GM23248 (cell line): ENCODE measurements around the gene MRGPRG. TPM values are rescaled to one million over a fixed set of nuclear protein-coding genes. Genes with fewer than 3 reads are reported as not detected.

Experiments used
- DNase-seq: peaks from one replicate; pipeline ENCODE4 v3.0.0-alpha.2; 2015
- H2AFZ ChIP-seq: fragments of 200-600 bp; sonication (generic); 2 replicates; pipeline ENCODE4 v1.6.1; 2016; ENCODE audit warnings: antibody characterized with exemption
- H3F3A ChIP-seq: fragments of 200-600 bp; sonication (generic); 2 replicates; pipeline ENCODE4 v1.6.1; 2016; ENCODE audit warnings: mild to moderate bottlenecking, antibody characterized with exemption, mixed run types; ENCODE audit not compliant: insufficient read depth
- H3K27ac ChIP-seq: fragments of 200-600 bp; sonication (generic); 2 replicates; pipeline ENCODE4 v1.5.1; 2016; ENCODE audit warnings: mild to moderate bottlenecking
- H3K27me3 ChIP-seq: fragments of 200-600 bp; sonication (generic); replicated peaks from 2 replicates; pipeline ENCODE4 v1.6.1; 2016; ENCODE audit warnings: mild to moderate bottlenecking; ENCODE audit not compliant: insufficient read depth
- H3K36me3 ChIP-seq: fragments of 200-600 bp; sonication (generic); 2 replicates; pipeline ENCODE4 v1.6.1; 2016; ENCODE audit warnings: low read depth, mild to moderate bottlenecking
- H3K4me1 ChIP-seq: fragments of 200-600 bp; sonication (generic); 2 replicates; pipeline ENCODE4 v1.6.1; 2016; ENCODE audit warnings: mild to moderate bottlenecking; ENCODE audit not compliant: insufficient read depth
- H3K4me2 ChIP-seq: fragments of 200-600 bp; sonication (generic); one replicate; pipeline ENCODE4 v1.6.1; 2016; ENCODE audit warnings: mild to moderate bottlenecking; ENCODE audit not compliant: unreplicated experiment
- H3K4me3 ChIP-seq: fragments of 200-600 bp; sonication (generic); 2 replicates; pipeline ENCODE4 v1.5.1; 2016; ENCODE audit warnings: mild to moderate bottlenecking
- H3K79me2 ChIP-seq: fragments of 200-600 bp; sonication (generic); 2 replicates; pipeline ENCODE4 v1.6.1; 2016; ENCODE audit warnings: mild to moderate bottlenecking; ENCODE audit not compliant: insufficient read depth
- H3K9ac ChIP-seq: fragments of 200-600 bp; sonication (generic); 2 replicates; pipeline ENCODE4 v1.6.1; 2016; ENCODE audit warnings: mild to moderate bottlenecking
- H3K9me2 ChIP-seq: fragments of 200-600 bp; sonication (generic); 2 replicates; pipeline ENCODE4 v1.6.1; 2016; ENCODE audit warnings: mixed run types, mild to moderate bottlenecking, moderate library complexity; ENCODE audit not compliant: insufficient read depth
- H3K9me3 ChIP-seq: fragments of 200-600 bp; sonication (generic); one replicate; pipeline ENCODE4 v1.6.1; 2017; ENCODE audit warnings: low read depth
- H4K20me1 ChIP-seq: fragments of 200-600 bp; sonication (generic); 2 replicates; pipeline ENCODE4 v1.6.0; 2016; ENCODE audit not compliant: insufficient read depth
- EZH2 ChIP-seq: fragments of 200-600 bp; sonication (generic); IDR thresholded peaks from 2 replicates; pipeline ENCODE4 v1.6.1; 2018; ENCODE audit warnings: antibody characterized with exemption, mild to moderate bottlenecking; ENCODE audit not compliant: insufficient read depth, poor library complexity, severe bottlenecking
- EZH2phosphoT487 ChIP-seq: fragments of 200-600 bp; sonication (generic); IDR thresholded peaks from 2 replicates; pipeline ENCODE4 v1.6.1; 2018; ENCODE audit warnings: antibody characterized with exemption, moderate library complexity, mild to moderate bottlenecking, low read depth; ENCODE audit not compliant: insufficient read depth
- WGBS, 2 experiments: methylation state at CpG; one replicate each; pipeline ENCODE4 v1.1.6; 2015 to 2017; ENCODE audit warnings: low lambda C conversion rate in 2 of 2, low coverage in 1 of 2; ENCODE audit errors: missing lambda C conversion rate in 2 of 2; 5-methylcytosine and 5-hydroxymethylcytosine counted together
- in situ Hi-C: fragments of 300-500 bp; cut with MboI; formaldehyde crosslinking; loops from 2 replicates; pipeline ENCODE4 v1.15.0; 2020
- polyA plus RNA-seq: library from polyadenylated mRNA; unstranded; fragments of >200 nt; fragmentation: Nextera tagmentation; extraction: Ambion mirVana; gene quantifications from 2 replicates; pipeline ENCODE4 v1.2.1, GENCODE V29; 2016
- total RNA-seq: library from RNA; depleted of rRNA; stranded (reverse); fragments of >200 nt; shearing (Covaris generic); gene quantifications from 2 replicates; pipeline ENCODE4 v1.2.3, GENCODE V29; 2014

MRGPRG gene
- total and polyA plus RNA-seq, 2 experiments from 2014 or later = not detected

- in situ Hi-C loops = no loop called here
- Histone ChIP-seq H3K4me2 (no peak overlapping the region), H2AFZ (no peak overlapping the region), H3F3A (no peaks in the 10 kb centered on the region), H4K20me1 (no peaks in the 10 kb centered on the region), H3K9ac (no peak overlapping the region), H3K4me1 (no peaks in the 10 kb centered on the region), H3K79me2 (no peaks in the 10 kb centered on the region), H3K4me3 (no peak overlapping the region), H3K36me3 (no peaks in the 10 kb centered on the region), H3K9me3 (no peaks in the 10 kb centered on the region), H3K9me2 (no peaks in the 10 kb centered on the region), H3K27me3 (peaks cover 34% of the 10 kb centered on the region), H3K27ac (no peak overlapping the region)
- TF ChIP-seq EZH2phosphoT487 = no peak
- TF ChIP-seq EZH2 = no peak
- DNase-seq = no peak
Measured at GRCh38 chr11:3245071-3245470, 26.5 kb upstream of the MRGPRG start.

GRCh38 chr11:3243880-3244279, 25.3 kb upstream of the MRGPRG start:
- H3K36me3 ChIP-seq = no peaks in the 10 kb centered on the region
- no peak overlapping the region for H2AFZ ChIP-seq
- no peak for DNase-seq
- H3K4me1 ChIP-seq = no peaks in the 10 kb centered on the region
- H3K9ac ChIP-seq = no peak overlapping the region
- no peaks in the 10 kb centered on the region for H3K9me3 ChIP-seq
- no peaks in the 10 kb centered on the region for H3K79me2 ChIP-seq
- in situ Hi-C loops = no loop called here
- no peak overlapping the region for H3K4me3 ChIP-seq
- H3K4me2 ChIP-seq = no peak overlapping the region
- no peaks in the 10 kb centered on the region for H4K20me1 ChIP-seq
- WGBS, 2 experiments = 8 to 26% methylated on average over 1 of the region's 1 CpG
- no peaks in the 10 kb centered on the region for H3F3A ChIP-seq
- H3K9me2 ChIP-seq = no peaks in the 10 kb centered on the region
- H3K27me3 ChIP-seq = peaks cover 44% of the 10 kb centered on the region
- no peak overlapping the region for H3K27ac ChIP-seq
- TF ChIP-seq EZH2phosphoT487 = no peak
- no peak for TF ChIP-seq EZH2

- peaks cover 76% of the 10 kb centered on the region for H3K27me3 ChIP-seq
- no peak overlapping the region for H3K27ac ChIP-seq
- H3K9ac ChIP-seq = no peak overlapping the region
- H3K79me2 ChIP-seq = no peaks in the 10 kb centered on the region
- TF ChIP-seq EZH2phosphoT487 (no peak), EZH2 (no peak)
- H2AFZ ChIP-seq = no peak overlapping the region
- no peak overlapping the region for H3K4me3 ChIP-seq
- H3F3A ChIP-seq = no peaks in the 10 kb centered on the region
- no peaks in the 10 kb centered on the region for H3K36me3 ChIP-seq
- in situ Hi-C loops = no loop called here
- no peak for DNase-seq
- H3K4me2 ChIP-seq = no peak overlapping the region
- H3K9me2 ChIP-seq = no peaks in the 10 kb centered on the region
- H3K9me3 ChIP-seq = no peaks in the 10 kb centered on the region
- no peaks in the 10 kb centered on the region for H4K20me1 ChIP-seq
- WGBS, 2 experiments = 68 to 73% methylated on average over 2 of the region's 2 CpGs
- 0 out of 2 replicates have a peak, but pooled peaks cover 3% of the 10 kb centered on the region for H3K4me1 ChIP-seq
Measured at GRCh38 chr11:3237119-3237518, 18.5 kb upstream of the MRGPRG start.

GRCh38 chr11:3234846-3235245, 16.2 kb upstream of the MRGPRG start:
- WGBS, 2 experiments = 54 to 57% methylated on average over 7 of the region's 7 CpGs
- in situ Hi-C loops = no loop called here
- TF ChIP-seq EZH2 = no peak
- no peak for TF ChIP-seq EZH2phosphoT487

GRCh38 chr11:3232956-3233355, 14.3 kb upstream of the MRGPRG start:
- TF ChIP-seq EZH2 = no peak
- no peak for TF ChIP-seq EZH2phosphoT487
- WGBS, 2 experiments = 86 to 88% methylated on average over 21 of the region's 21 CpGs
- H3K9me3 ChIP-seq = no peaks in the 10 kb centered on the region
- peaks cover 50% of the 10 kb centered on the region for H3K27me3 ChIP-seq
- no peak overlapping the region for H3K9ac ChIP-seq
- no peak overlapping the region for H3K4me3 ChIP-seq
- no peak overlapping the region for H3K4me2 ChIP-seq
- 0 out of 2 replicates have a peak, but pooled peaks cover 6% of the 10 kb centered on the region for H3K4me1 ChIP-seq
- no peaks in the 10 kb centered on the region for H3K79me2 ChIP-seq
- H3F3A ChIP-seq = no peaks in the 10 kb centered on the region
- H3K9me2 ChIP-seq = no peaks in the 10 kb centered on the region
- H3K36me3 ChIP-seq = no peaks in the 10 kb centered on the region
- H4K20me1 ChIP-seq = no peaks in the 10 kb centered on the region
- no peak overlapping the region for H3K27ac ChIP-seq
- DNase-seq = no peak
- H2AFZ ChIP-seq = no peak overlapping the region
- in situ Hi-C loops = no loop called here

More at GRCh38 chr11:3234846-3235245, 16.2 kb upstream of the MRGPRG start:
- no peaks in the 10 kb centered on the region for H4K20me1 ChIP-seq
- no peak for DNase-seq
- no peak overlapping the region for H3K9ac ChIP-seq
- H3K27me3 ChIP-seq = peaks cover 67% of the 10 kb centered on the region
- no peaks in the 10 kb centered on the region for H3K9me3 ChIP-seq
- no peak overlapping the region for H2AFZ ChIP-seq
- no peaks in the 10 kb centered on the region for H3K9me2 ChIP-seq
- no peak overlapping the region for H3K4me3 ChIP-seq
- no peaks in the 10 kb centered on the region for H3K36me3 ChIP-seq
- 0 out of 2 replicates have a peak, but pooled peaks cover 6% of the 10 kb centered on the region for H3K4me1 ChIP-seq
- no peaks in the 10 kb centered on the region for H3F3A ChIP-seq
- H3K4me2 ChIP-seq = no peak overlapping the region
- no peak overlapping the region for H3K27ac ChIP-seq
- H3K79me2 ChIP-seq = no peaks in the 10 kb centered on the region
